H1 (cell line): ENCODE measurements around the gene TFDP1. TPM values are rescaled to one million over a fixed set of nuclear protein-coding genes. Genes with fewer than 3 reads are reported as not detected.

ENCODE experiments used
- CTCF ChIA-PET: fragments of 300-600 bp; sonication (Branson Sonifier 250); formaldehyde crosslinking; loops from one replicate; lab custom pipeline; 2021; ENCODE audit not compliant: partially characterized antibody; lab: Charles Lee
- POLR2A ChIA-PET: fragments of 300-600 bp; sonication (Branson Sonifier 250); formaldehyde crosslinking; loops from one replicate; lab custom pipeline; 2021; ENCODE audit warnings: inconsistent platforms; ENCODE audit not compliant: partially characterized antibody; lab: Charles Lee
- DNase-seq, 2 experiments: peaks; one replicate each; pipeline versions ENCODE4 v3.0.0 to v3.0.0-alpha.2; 2010 to 2022; ENCODE audit warnings: low spot score in 2 of 2, low read depth in 1 of 2, mixed read lengths in 1 of 2
- FAIRE-seq: peaks from 2 replicates; lab custom pipeline; 2011; peaks lifted over from hg19 to GRCh38; lab: Jason Lieb, UNC
- H2AFZ ChIP-seq: 2 replicates; pipeline ENCODE4 v1.8.1; 2012; ENCODE audit warnings: low read length, inconsistent platforms
- H2AK5ac ChIP-seq: 2 replicates; pipeline ENCODE4 v1.6.1; 2013; ENCODE audit warnings: low read depth, low read length
- H2BK120ac ChIP-seq: replicated peaks from 2 replicates; pipeline ENCODE3; 2013; ENCODE audit warnings: low read depth, low read length, inconsistent platforms
- H2BK12ac ChIP-seq: 2 replicates; pipeline ENCODE4 v1.6.1; 2013; ENCODE audit warnings: low read depth, low read length
- H2BK15ac ChIP-seq: 2 replicates; pipeline ENCODE4 v1.6.1; 2013; ENCODE audit warnings: low read length
- H2BK20ac ChIP-seq: 2 replicates; pipeline ENCODE4 v1.6.1; 2013; ENCODE audit warnings: low read length
- H2BK5ac ChIP-seq: 2 replicates; pipeline ENCODE4 v1.6.1; 2013; ENCODE audit warnings: low read depth, low read length
- H3K14ac ChIP-seq: 2 replicates; pipeline ENCODE4 v1.6.1; 2013; ENCODE audit warnings: inconsistent platforms; ENCODE audit not compliant: insufficient read length
- H3K18ac ChIP-seq: 2 replicates; pipeline ENCODE4 v1.6.1; 2013; ENCODE audit warnings: low read length; ENCODE audit errors: extremely low read depth
- H3K23ac ChIP-seq: 2 replicates; pipeline ENCODE4 v1.6.1; 2013; ENCODE audit warnings: inconsistent platforms; ENCODE audit not compliant: insufficient read length
- H3K23me2 ChIP-seq: 2 replicates; pipeline ENCODE4 v1.6.1; 2013; ENCODE audit warnings: low read depth, low read length
- H3K27ac ChIP-seq: 2 replicates; pipeline ENCODE4 v1.6.1; 2011; ENCODE audit warnings: low read depth, low read length, inconsistent platforms
- H3K27me3 ChIP-seq, 4 experiments: replicated peaks in 1 of 4; 1 replicate in 1 of 4; 2 replicates in 3 of 4; pipeline versions ENCODE4 v1.6.1 to v1.8.1; 2011 to 2013; ENCODE audit warnings: low read length in 3 of 4, mild to moderate bottlenecking in 3 of 4, inconsistent platforms in 2 of 4, mixed read lengths in 2 of 4, moderate library complexity in 1 of 4; ENCODE audit not compliant: control insufficient read depth in 3 of 4, insufficient read depth in 3 of 4; ENCODE audit errors: extremely low read depth in 1 of 4
- H3K36me3 ChIP-seq, 4 experiments: 2 replicates each; pipeline versions ENCODE4 v1.6.1 to v1.8.1; 2011 to 2013; ENCODE audit warnings: mild to moderate bottlenecking in 4 of 4, low read length in 3 of 4, moderate library complexity in 2 of 4, control low read depth in 1 of 4, inconsistent platforms in 1 of 4; ENCODE audit not compliant: insufficient read depth in 4 of 4, control insufficient read depth in 2 of 4
- H3K4ac ChIP-seq: replicated peaks from 2 replicates; pipeline ENCODE3; 2013; ENCODE audit warnings: low read length, low read depth, mixed read lengths, inconsistent platforms; ENCODE audit not compliant: insufficient read length
- H3K4me1 ChIP-seq, 4 experiments: replicated peaks in 1 of 4; 1 replicate in 1 of 4; 2 replicates in 3 of 4; pipeline versions ENCODE4 v1.6.1 to v1.8.1; 2011 to 2013; ENCODE audit warnings: low read length in 3 of 4, inconsistent platforms in 2 of 4, mixed read lengths in 1 of 4; ENCODE audit not compliant: insufficient read depth in 4 of 4, control insufficient read depth in 3 of 4
- H3K4me2 ChIP-seq, 2 experiments: 2 replicates each; pipeline versions ENCODE4 v1.6.1 to v1.8.1; 2011 to 2013; ENCODE audit warnings: low read depth in 2 of 2, low read length in 2 of 2, control low read depth in 1 of 2, inconsistent platforms in 1 of 2, mild to moderate bottlenecking in 1 of 2; ENCODE audit not compliant: insufficient read depth in 1 of 2
- H3K4me3 ChIP-seq, 4 experiments: fragments of 200-600, 300-600 bp in 1 of 4; sonication (generic), shearing (Covaris generic), sonication (Bioruptor Twin) in 1 of 4; 2 replicates each; pipeline versions ENCODE4 v1.5.1 to v1.8.1; 2011 to 2016; ENCODE audit warnings: low read length in 4 of 4, low read depth in 3 of 4, control low read depth in 2 of 4, inconsistent platforms in 2 of 4, mild to moderate bottlenecking in 2 of 4, mixed read lengths in 1 of 4, moderate library complexity in 1 of 4; ENCODE audit not compliant: insufficient read depth in 2 of 4; ENCODE audit errors: extremely low read depth in 1 of 4
- H3K56ac ChIP-seq: replicated peaks from 2 replicates; pipeline ENCODE3; 2013; ENCODE audit warnings: low read depth, mild to moderate bottlenecking, mixed read lengths, low read length, inconsistent platforms; ENCODE audit not compliant: insufficient read length
- H3K79me1 ChIP-seq: 2 replicates; pipeline ENCODE4 v1.6.1; 2013; ENCODE audit warnings: low read depth, low read length, control low read depth
- H3K79me2 ChIP-seq, 2 experiments: 2 replicates each; pipeline versions ENCODE4 v1.6.1 to v1.8.1; 2012 to 2013; ENCODE audit warnings: low read length in 2 of 2, mild to moderate bottlenecking in 2 of 2, inconsistent platforms in 1 of 2; ENCODE audit not compliant: insufficient read depth in 2 of 2, control insufficient read depth in 1 of 2
- H3K9ac ChIP-seq, 4 experiments: replicated peaks in 1 of 4; 1 replicate in 1 of 4; 2 replicates in 3 of 4; pipeline versions ENCODE4 v1.6.1 to v1.8.1; 2011 to 2013; ENCODE audit warnings: low read depth in 3 of 4, low read length in 3 of 4, control low read depth in 2 of 4, mild to moderate bottlenecking in 2 of 4, moderate library complexity in 2 of 4, inconsistent platforms in 1 of 4; ENCODE audit errors: extremely low read depth in 1 of 4
- H3K9me3 ChIP-seq, 2 experiments: 2 replicates each; pipeline versions ENCODE4 v1.6.1 to v1.8.1; 2012 to 2013; ENCODE audit warnings: mild to moderate bottlenecking in 2 of 2, moderate library complexity in 2 of 2, control low read depth in 1 of 2, inconsistent platforms in 1 of 2, low read depth in 1 of 2, low read length in 1 of 2, mixed read lengths in 1 of 2; ENCODE audit not compliant: insufficient read depth in 2 of 2
- H4K20me1 ChIP-seq, 2 experiments: replicated peaks in 1 of 2; 2 replicates each; pipeline versions ENCODE3 to v1.8.1; 2011 to 2013; ENCODE audit warnings: inconsistent platforms in 2 of 2, low read length in 2 of 2, mild to moderate bottlenecking in 1 of 2; ENCODE audit not compliant: insufficient read depth in 2 of 2, control insufficient read depth in 1 of 2
- H4K5ac ChIP-seq: 2 replicates; pipeline ENCODE4 v1.6.1; 2013; ENCODE audit warnings: low read length, low read depth, mixed read lengths, inconsistent platforms; ENCODE audit not compliant: insufficient read length
- H4K8ac ChIP-seq: 2 replicates; pipeline ENCODE4 v1.8.0; 2013; ENCODE audit warnings: mild to moderate bottlenecking, moderate library complexity, low read length, inconsistent platforms; ENCODE audit not compliant: insufficient read depth; ENCODE audit errors: extremely low read depth
- H4K91ac ChIP-seq: replicated peaks from 2 replicates; pipeline ENCODE3; 2013; ENCODE audit warnings: low read length, mixed read lengths, inconsistent platforms; ENCODE audit not compliant: insufficient read length
- BCL11A ChIP-seq, 2 experiments: IDR thresholded peaks; one replicate each; pipeline ENCODE4 v1.6.1; 2011; ENCODE audit warnings: low read depth in 2 of 2, low read length in 2 of 2, mild to moderate bottlenecking in 2 of 2
- CREB1 ChIP-seq: IDR thresholded peaks from 2 replicates; pipeline ENCODE4 v1.6.1; 2012; ENCODE audit warnings: inconsistent platforms
- EGR1 ChIP-seq: IDR thresholded peaks from 2 replicates; pipeline ENCODE4 v1.6.1; 2011; ENCODE audit warnings: low read depth, low read length, borderline replicate concordance
- KDM1A ChIP-seq: fragments of 200-600, 300-600 bp; sonication (generic); IDR thresholded peaks from 2 replicates; pipeline ENCODE4 v1.7.1; 2016; ENCODE audit warnings: mild to moderate bottlenecking, low read length, borderline replicate concordance
- RAD21 ChIP-seq, 2 experiments: IDR thresholded peaks in 1 of 2; conservative IDR thresholded peaks in 1 of 2; 2 replicates each; pipeline ENCODE4 v1.6.1; 2011; ENCODE audit warnings: low read depth in 2 of 2, low read length in 2 of 2, improper control_type of control experiment in 1 of 2, inconsistent platforms in 1 of 2, mild to moderate bottlenecking in 1 of 2, moderate library complexity in 1 of 2
- RFX5 ChIP-seq: IDR thresholded peaks from 2 replicates; pipeline ENCODE4 v1.6.1; 2011; ENCODE audit warnings: low read depth, low read length, improper control_type of control experiment, borderline replicate concordance
- SIX5 ChIP-seq: IDR thresholded peaks from 2 replicates; pipeline ENCODE4 v1.6.1; 2011; ENCODE audit warnings: mild to moderate bottlenecking, low read depth, low read length
- TBP ChIP-seq: IDR thresholded peaks from 2 replicates; pipeline ENCODE4 v1.6.1; 2011; ENCODE audit warnings: low read depth, low read length, improper control_type of control experiment
- TCF12 ChIP-seq: IDR thresholded peaks from 2 replicates; pipeline ENCODE4 v1.6.1; 2011; ENCODE audit warnings: low read depth, mild to moderate bottlenecking, low read length
- YY1 ChIP-seq: IDR thresholded peaks from 2 replicates; pipeline ENCODE4 v1.6.1; 2011; ENCODE audit warnings: low read depth, mild to moderate bottlenecking, low read length
- WGBS, 2 experiments: shearing (Covaris generic) in 1 of 2; methylation state at CpG; one replicate each; pipeline versions ENCODE4 v1.1.6 to v1.1.7; 2013 to 2015; ENCODE audit warnings: low lambda C conversion rate in 2 of 2, mixed read lengths in 2 of 2, inconsistent platforms in 1 of 2, low coverage in 1 of 2, missing lambda C conversion rate in 1 of 2; ENCODE audit not compliant: insufficient replicate concordance in 2 of 2, insufficient coverage in 1 of 2, insufficient read length in 1 of 2; ENCODE audit errors: extremely low coverage in 1 of 2, missing lambda C conversion rate in 1 of 2; 5-methylcytosine and 5-hydroxymethylcytosine counted together
- polyA plus RNA-seq, 7 experiments: library from polyadenylated mRNA; depleted of rRNA in 3 of 7; stranded (reverse) in 5 of 7; unstranded in 2 of 7; fragments of >200 nt in 5 of 7; fragments of 200-250 nt in 2 of 7; gene quantifications; 1 replicate in 5 of 7; 2 replicates in 1 of 7; 4 replicates in 1 of 7; pipeline versions ENCODE4 v1.2.1 to v1.2.3, GENCODE V29; 2011 to 2013; ENCODE audit warnings: missing spikeins in 2 of 7, mixed read lengths in 2 of 7
- total RNA-seq: library from RNA; stranded (reverse); fragmentation: NEBNext Ultra II Directional; extraction: Animal tissue kit (Norgen Biotek cat#: 25700); gene quantifications from 2 replicates; pipeline ENCODE4 v1.2.1, GENCODE V29; 2021
- TF ChIP-seq, protein P1 (sequence below): IDR thresholded peaks from 2 replicates; pipeline ENCODE4 v1.6.1; 2012; ENCODE audit warnings: inconsistent platforms
- TF ChIP-seq, protein P2 (sequence below): IDR thresholded peaks from 2 replicates; pipeline ENCODE4 v1.6.1; 2011; ENCODE audit warnings: low read length, improper control_type of control experiment

TFDP1 gene
- total and polyA plus RNA-seq, 2 of the 8 experiments (the other 6 are each of a cell fraction or from before 2014, with no cell fraction given), result 43.6 to 81.9 TPM

DNA sequence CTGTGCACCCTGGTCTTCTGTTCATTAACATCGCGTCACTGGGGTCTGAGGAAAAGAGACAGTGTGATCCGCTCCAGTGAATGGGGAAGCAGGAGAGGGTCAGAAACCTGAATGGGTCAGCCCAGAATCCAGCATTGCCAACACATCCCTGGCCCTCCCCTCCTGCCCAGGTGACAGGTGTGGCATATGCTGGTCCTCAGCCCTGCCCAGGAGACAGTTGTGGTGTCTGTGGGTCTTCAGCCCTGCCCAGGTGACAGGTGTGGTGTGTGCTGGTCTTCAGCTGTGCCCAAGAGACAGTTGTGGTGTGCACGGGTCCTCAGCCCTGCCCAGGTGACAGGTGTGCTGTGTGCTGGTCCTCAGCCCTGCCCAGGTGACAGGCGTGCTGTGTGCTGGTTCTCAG is 8.0 kb downstream of the TFDP1 start:
- Histone ChIP-seq H4K8ac (no peak overlapping the region), H3K4me2 (no peak overlapping the region), H3K56ac (no peak overlapping the region), H3K18ac (no peak overlapping the region), H3K4me3 (no peak overlapping the region), H2AK5ac (no peak overlapping the region), H4K20me1 (peaks cover 16 to 35% of the 10 kb centered on the region in 2 experiments), H3K4me1 (no peaks in the 10 kb centered on the region), H3K36me3 (peaks cover 6 to 17% (median 8%) of the 10 kb centered on the region in 4 experiments; a peak in 5 of 8 replicates), H2BK5ac (no peak overlapping the region; the same call in 1 of the 2 replicates), H3K27me3 (no peaks in the 10 kb centered on the region), H3K79me2 (peaks cover 27 to 80% of the 10 kb centered on the region in 2 experiments), H3K27ac (no peak overlapping the region), H3K23ac (no peak overlapping the region), H2BK120ac (no peak overlapping the region), H3K79me1 (peaks cover 31% of the 10 kb centered on the region), H3K14ac (no peak overlapping the region), H2BK15ac (no peak overlapping the region), H3K9me3 (no peaks in the 10 kb centered on the region; a peak in 1 of 4 replicates), H3K9ac (no peak overlapping the region), H3K23me2 (peaks cover 5% of the 10 kb centered on the region; the same call in 1 of the 2 replicates), H4K5ac (no peak overlapping the region), H3K4ac (no peak overlapping the region), H4K91ac (no peak overlapping the region), H2AFZ (no peak overlapping the region), H2BK20ac (no peak overlapping the region), H2BK12ac (no peak overlapping the region)
- CTCF ChIA-PET, result no interaction called here
- POLR2A ChIA-PET, result interaction anchor here (1.7 kb wide), 1 partner anchor 11 kb away, joined by 6 read pairs; no protein-coding TSS in a partner anchor
- WGBS, 2 experiments, result 91% methylated on average over 5 of the region's 5 CpGs; no CpG with 5 or more reads in 1 of the 2 experiments
- DNase-seq, result no peak
- FAIRE-seq, result no peak
- TF ChIP-seq EGR1 (no peak), CREB1 (no peak), SIX5 (no peak), TBP (no peak), KDM1A (no peak), BCL11A (IDR thresholded peaks at IDR 0.05; ENCODE audit: low read depth in 2 of 2, low read length in 2 of 2) (no peak), TCF12 (no peak), RAD21 (IDR thresholded peaks at IDR 0.05 in 1 of 2, conservative IDR thresholded peaks at IDR 0.05 in 1 of 2; ENCODE audit: low read depth in 2 of 2, low read length in 2 of 2) (no peak), RFX5 (no peak), YY1 (no peak)
- TF ChIP-seq, protein P1, sequence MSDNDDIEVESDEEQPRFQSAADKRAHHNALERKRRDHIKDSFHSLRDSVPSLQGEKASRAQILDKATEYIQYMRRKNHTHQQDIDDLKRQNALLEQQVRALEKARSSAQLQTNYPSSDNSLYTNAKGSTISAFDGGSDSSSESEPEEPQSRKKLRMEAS, result no peak
- TF ChIP-seq, protein P2, sequence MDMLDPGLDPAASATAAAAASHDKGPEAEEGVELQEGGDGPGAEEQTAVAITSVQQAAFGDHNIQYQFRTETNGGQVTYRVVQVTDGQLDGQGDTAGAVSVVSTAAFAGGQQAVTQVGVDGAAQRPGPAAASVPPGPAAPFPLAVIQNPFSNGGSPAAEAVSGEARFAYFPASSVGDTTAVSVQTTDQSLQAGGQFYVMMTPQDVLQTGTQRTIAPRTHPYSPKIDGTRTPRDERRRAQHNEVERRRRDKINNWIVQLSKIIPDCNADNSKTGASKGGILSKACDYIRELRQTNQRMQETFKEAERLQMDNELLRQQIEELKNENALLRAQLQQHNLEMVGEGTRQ, result no peak
